ENCODE measurements around the gene TCERG1L.
"Not testable (repeated sequence)": the region's sequence is repeated elsewhere in the genome, so short reads cannot be mapped to it uniquely, and the experiment has no call there.

TCERG1L gene

DNA sequence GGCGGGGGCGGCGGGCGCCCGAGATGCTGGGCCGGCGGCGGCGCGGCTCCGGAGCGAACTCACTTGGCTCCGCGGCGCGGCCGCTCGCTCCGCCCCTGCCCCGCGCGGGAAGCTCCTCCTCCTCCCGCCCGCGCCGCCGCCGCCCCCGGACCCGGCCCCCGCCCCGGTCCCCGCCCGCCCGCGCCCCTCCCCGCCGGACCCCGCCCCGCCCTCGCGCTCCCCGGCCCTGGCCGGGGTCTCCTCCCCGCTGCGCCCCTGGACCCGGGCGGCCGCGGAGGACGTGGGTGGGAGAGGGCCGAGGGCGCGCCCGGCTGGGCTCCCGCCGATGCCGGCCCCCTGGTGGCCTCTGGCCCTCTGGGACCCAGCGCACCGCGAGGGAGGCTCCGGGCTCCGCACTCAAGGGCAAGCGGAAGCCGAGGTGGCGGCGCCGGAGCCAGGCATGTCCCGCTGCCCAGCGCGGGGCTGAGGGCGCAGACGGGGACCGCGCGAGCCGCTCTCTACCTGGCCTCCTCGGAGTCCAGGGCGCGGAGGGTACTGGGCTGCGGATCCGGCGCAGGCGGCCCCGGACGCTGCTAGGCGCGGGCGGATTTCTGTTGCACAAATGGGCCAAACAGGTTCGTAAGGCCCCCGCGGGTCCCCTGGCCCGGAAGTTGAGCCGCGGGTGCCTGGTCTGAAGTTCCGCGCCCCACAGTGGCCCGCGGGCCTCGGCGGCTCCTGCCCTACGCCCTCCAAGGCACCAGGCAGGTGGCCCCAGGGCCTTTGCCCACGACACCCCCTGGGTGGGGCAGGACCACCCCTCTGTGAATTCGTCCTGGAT lies at the start of gene TCERG1L:
TSS of gene TCERG1L (minus strand) at position 61 of the 817 bp plus-strand sequence. CDS start 86 bp downstream, outside the sequence.
- DNase-seq, result no peak

DNA sequence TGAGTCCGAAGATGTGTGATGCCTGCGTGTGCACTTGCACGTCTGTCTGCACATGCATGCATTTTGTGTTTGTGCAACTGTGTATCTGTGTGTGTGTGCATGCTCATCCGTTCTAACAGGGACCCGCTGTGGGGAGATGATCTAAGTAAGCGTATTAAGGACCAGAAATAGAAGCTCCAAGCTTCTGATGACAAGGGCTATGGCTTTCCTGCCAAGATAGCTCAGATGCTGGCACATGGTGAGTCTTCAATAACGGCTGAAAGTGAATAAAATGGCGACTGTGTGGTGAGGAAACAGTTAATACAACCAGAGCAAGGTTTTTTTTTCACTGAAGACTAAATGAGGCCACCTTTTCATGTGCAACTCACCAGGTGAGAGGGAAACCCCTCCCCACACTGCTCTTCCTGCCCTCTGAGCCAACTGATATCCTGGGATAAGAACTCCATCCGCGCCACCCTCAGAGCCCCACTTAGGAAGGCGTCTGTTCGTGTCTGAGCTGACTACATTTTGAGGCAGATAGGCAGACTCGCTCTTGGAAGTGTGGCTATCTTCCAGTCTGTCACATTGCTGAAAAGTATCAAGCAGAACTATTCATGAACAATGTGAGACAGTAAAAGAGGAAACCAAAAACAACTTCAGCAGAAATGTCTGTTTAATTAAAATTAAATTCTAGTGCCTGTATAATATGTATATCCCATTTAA lies 47.4 kb upstream of the TCERG1L start:
- no peak for DNase-seq

DNA sequence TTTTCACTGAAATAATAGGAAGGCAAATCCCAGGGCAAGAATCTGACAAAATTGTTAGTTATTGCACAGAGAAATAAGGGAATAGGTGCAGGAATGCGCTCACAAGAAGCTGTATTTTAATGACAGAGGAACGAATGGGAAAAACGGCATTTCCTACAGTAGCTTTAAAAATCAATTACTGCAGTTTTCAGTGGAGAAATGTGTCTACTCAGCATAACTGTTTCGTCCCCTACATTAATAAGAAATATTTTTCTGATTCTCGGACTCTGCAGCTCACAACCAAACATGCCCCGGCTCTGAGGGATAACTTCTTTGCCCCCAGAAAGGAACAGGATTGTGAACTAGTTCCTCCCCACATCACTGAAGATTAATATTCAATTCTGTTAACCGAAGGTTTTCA lies 44.9 kb upstream of the TCERG1L start:
- no peak for DNase-seq

DNA sequence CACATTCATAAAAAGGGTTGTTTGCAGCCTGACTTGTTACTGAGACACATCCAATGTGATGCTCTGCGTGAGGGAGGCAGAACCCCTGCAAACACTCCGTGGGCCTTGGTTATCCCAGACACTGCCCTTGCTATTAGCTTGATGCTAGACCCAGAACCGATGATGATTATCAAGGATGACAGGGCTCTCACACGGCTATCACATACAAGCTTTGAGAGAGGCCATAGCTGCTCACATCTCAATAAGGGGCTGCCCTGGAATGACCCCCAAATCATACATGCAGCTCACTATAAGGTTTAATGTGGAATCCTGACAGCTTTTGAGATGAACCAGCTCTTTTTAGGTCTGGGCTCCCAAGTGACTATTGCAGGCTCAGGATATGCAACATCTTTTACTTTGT lies 44.4 kb upstream of the TCERG1L start:
- DNase-seq, result no peak

DNA sequence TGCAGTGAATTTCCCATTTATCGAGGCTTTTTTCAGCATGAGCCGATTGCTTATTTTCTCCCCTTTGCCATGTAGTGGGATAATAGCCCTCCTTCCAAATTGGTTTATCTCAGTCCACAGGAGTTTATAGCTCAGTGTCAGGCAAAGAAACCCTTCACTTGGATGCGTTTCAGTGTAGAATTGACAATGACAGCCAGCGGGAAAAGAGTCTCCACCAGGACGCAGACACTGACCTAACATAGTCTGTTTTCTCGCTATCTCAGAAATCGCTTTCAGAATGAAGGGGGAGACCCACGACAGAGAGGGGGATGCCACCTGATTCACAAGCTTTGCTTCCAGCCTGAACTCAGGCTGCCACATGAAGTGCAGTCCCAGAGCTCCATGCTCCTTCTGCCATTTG lies 43.5 kb upstream of the TCERG1L start:
- DNase-seq, result no peak

GRCh38 chr10:131354380-131354779 lies 42.9 kb upstream of the TCERG1L start:
- DNase-seq, result no peak

DNA sequence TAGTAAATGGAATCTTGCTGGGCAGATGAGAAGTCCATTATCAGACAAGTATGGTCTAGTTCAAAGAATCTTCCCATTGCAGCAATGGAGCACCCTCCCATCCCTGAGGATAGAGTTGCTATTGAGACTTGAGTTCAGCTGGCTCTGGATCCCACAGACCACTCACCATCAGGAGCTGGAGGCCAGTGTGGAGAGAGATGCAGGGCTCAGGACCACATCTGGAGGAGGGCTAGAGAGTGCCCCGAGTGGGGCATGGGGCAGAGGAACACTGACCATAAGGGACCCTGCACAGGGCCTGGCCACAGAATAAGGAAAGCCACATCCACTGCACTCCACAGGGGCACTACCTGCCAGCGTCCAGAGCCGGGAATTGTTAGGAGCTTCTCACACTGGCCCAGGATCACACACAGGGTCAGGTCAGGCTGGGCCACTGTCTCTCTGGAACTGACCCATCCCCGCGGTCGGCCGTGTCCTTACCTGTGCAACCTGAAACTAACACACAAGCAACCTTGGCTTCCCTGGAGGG lies 41.3 kb upstream of the TCERG1L start:
- DNase-seq, result no peak

GRCh38 chr10:131350660-131351059 lies 39.1 kb upstream of the TCERG1L start:
- DNase-seq, result no peak

DNA sequence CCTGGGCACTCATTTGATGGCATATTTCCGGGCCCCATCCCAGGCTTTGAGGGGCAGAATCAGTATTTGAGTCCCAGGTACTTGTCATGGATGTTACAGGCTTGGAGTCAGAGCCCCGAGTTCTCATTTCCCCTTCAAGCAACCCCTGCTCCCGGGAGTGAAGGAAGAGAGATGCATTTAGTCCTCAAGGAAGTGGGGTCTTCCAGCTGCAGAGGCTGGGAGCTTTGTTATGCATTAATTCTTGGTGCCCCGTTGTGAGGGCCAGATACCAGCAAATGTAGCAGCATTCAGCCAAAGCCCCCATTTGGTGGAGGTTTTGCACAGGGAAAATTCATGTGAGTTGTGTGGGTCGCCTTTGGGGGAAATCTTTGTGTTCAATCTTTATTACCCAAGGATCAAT lies 38.7 kb upstream of the TCERG1L start:
- no peak for DNase-seq

- DNase-seq, result no peak
Observed at GRCh38 chr10:131346456-131346855, 34.9 kb upstream of the TCERG1L start.

DNA sequence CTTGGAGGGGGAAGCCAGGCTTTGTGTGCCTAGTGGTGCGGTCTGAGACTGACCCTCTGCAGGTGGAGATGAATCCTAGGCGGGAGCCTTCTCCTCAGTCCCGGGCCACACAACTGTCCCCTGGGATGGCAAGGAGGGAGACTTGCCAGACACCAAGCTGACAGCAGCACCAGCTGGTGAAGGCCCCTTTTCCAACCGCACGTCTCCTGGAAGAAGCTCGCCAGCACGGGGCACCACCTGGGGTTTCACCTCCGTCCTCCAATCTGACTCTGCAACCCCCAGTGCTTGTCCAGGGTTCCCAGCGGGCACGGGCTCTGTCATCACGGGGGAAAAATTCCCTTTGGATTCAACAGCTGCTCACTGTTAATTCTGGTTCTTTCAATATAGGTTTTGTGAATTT lies 34.2 kb upstream of the TCERG1L start:
- no peak for DNase-seq

- no peak for DNase-seq
Observed at GRCh38 chr10:131344747-131345146, 33.2 kb upstream of the TCERG1L start.

GRCh38 chr10:131337741-131338140 lies 26.2 kb upstream of the TCERG1L start:
- no peak for DNase-seq

DNA sequence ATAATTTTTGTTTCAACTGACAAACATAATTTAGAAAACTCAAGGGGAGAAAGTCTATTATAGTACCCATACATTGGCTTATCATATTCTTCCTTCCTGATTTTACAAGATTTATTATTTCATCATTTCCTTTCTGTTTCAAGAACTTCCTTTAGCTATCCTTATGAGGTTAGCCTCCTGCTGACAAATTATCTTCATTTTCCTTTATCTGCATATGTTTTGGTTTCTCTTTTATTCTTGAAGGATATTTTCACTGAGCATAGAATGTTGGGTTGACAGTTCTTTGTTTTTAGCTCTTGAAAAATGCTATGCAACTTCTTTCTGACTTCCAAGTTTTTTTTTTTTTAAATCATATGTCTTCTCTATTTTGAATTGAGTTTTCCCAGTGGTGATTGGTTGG lies 21.3 kb upstream of the TCERG1L start:
- no peak for DNase-seq

GRCh38 chr10:131323880-131324279 lies 12.4 kb upstream of the TCERG1L start:
- no peak for DNase-seq

GRCh38 chr10:131323025-131323424 lies 11.5 kb upstream of the TCERG1L start:
- DNase-seq, result no peak

- not testable (repeated sequence) for DNase-seq
Observed at GRCh38 chr10:131322575-131322974, 11.1 kb upstream of the TCERG1L start.

DNA sequence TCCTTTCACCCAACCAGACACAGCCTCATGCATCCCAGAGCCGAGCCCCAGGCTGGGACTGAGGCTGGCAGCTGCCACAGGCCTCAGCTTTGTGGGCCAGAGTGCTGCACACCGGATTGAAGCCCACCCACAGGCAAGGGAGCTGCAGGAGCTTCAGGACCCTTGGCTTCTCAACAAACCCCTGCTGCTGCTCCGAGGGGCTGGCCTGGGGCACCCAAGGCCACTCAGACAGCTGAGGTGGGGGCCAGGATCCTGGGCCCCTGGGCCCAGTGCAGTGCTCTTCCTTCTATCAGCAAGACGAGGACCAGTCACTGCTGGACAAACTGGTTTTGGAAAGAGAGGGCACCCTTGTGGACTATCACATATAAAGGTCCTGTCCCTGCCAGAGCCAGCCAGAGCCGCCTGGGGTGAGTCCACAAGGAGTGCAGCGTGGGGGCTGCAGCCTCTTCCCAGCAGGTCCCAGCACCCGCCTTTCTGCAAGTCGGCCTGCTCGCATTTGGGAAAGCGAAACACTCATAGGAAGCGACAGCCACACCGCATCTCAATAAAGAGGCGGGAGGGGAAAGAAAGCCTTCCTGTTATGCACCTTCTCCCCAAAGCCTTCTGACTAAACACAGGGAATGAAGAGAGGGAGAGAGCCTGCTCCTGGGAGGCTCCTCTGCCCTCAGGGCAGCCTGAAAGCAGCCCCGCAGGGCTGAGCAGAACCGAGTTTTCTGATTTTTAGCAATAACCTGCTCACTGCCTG lies 9.5 kb upstream of the TCERG1L start:
- DNase-seq, result no peak

GRCh38 chr10:131318814-131319213 lies 7.3 kb upstream of the TCERG1L start:
- DNase-seq, result no peak

DNA sequence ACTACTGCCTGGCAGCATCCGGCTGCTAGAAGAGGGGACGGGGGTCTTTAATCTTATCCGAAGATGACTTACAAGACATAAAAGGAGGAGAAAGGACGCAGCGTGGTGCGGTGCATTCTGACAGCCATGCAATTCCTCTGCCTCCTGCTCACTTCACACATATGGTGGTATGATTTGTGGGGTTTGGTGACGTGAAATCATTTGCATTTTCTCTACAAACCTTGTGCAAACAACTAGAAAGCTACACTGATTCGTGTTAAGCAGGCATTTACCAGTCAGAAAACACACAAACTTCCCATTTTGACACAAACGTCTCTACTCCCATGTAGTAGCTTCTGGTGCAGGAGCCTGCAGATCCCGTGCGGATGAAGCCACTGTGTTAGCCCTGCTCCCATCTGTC lies 6.8 kb upstream of the TCERG1L start:
- DNase-seq, result no peak

DNA sequence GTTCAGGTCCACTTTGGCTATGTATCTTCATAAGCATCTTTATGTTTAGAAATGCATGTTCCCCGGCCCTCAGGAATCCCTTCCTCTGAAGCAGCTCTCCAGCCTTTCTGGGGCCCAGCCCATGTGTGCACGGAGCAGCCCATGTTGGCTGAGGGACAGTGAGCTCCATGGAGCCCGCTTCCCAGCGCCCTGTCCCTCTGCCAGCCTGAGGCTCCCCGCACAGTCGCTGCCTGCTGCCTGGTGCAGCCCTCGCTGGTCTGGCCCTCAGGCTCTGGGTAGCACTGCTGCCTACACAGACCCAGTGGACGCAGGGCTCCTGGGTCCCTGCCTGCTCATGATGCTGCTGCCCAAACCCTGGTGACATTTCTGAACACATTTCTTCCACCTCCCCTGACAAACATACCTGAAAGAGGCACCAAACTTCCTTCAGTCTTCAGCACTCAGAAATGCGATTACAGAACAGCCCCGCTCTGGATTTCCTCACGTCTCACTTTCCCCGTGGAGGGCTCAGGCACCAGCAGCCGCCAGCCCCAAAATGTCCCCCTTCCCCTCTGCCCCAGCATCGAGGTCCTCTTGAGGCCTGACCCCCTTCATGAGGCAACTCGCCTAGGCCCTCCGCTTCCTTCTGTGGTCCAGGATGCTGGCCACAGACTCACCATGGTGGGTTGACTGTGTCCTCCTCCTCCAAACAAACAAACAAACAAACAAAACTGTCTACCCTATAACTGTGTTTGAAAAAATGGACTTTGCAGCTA lies 5.0 kb upstream of the TCERG1L start:
- no peak for DNase-seq

DNA sequence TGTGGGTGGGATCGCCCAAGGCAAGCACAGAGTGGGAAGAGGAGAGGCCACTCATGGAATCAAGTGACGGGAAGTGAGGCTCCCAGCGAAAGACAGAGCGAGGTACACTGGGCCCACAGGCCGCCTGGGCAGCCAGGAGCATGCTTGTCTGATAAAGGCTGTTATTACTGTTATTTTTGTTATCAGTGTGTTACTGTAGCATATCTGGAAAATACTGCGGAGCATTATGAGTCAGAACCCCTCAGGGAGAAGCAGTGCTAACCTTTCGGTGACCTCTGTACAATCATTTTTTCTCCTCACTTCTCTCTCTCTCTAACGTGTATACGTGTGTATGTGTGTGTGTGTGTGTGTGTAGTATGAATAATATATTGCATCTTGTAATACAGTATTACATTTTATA lies 3.8 kb upstream of the TCERG1L start:
- DNase-seq, result no peak

DNA sequence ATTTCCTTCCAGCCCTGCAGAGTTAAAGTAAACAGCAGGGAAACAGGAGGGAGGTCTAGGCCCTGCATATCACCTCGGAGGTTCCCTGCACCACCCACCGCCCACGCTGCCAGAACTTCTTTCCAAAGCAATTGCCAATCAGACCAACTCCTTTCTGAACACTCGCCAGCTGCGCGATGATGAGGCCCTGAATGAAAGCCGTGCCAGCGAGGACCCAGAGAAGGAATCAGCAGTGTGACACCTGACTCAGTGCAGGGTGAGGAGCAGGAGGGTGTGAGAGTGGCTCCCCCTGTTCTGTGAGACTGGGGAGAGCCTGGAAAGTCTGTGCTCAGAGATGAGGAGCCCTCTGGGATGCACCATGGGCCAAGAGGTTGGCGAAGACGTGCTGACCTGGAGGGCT lies 3.3 kb upstream of the TCERG1L start:
- no peak for DNase-seq

All from CD4-positive, alpha-beta T cell treated with Interleukin-21 for 1 hour (primary cell).